Thyroid gland (tissue), 4 donors: ENCODE measurements around the gene ZFR.

Experiments used
- CTCF ChIP-seq, 6 experiments: fragments of 200-600 bp in 3 of 6; fragments of 450-650 bp in 3 of 6; sonication (generic) in 3 of 6; IDR thresholded peaks; one replicate each; pipeline ENCODE4 v1.5.1; 2016 to 2019; ENCODE audit warnings: antibody characterized with exemption in 6 of 6, mild to moderate bottlenecking in 2 of 6, inconsistent platforms in 1 of 6, moderate library complexity in 1 of 6
- POLR2A ChIP-seq, 2 donors: fragments of 450-650 bp; IDR thresholded peaks; one replicate each; pipeline ENCODE4 v1.6.1; 2017; ENCODE audit warnings: antibody characterized with exemption in 2 of 2, mild to moderate bottlenecking in 2 of 2, moderate library complexity in 1 of 2

DNA sequence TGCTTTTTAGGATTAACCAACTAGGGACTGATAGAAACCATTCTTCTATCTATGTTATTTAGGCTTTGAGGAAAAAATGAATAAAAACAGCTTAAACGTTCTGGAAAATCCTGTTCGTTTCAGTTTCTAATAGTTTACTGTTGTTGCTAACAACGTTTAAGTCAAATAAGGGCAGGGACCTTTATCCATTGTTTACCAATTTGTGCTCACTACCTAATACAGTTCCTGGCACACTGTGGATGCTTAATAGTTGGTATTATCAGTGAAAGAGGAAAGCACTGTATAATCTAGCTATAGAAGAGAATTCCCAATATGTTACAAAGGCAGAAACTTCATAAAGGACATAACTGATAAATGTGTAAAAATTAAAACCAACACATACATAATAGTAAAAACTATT is 52.5 kb downstream of the ZFR start:
- TF ChIP-seq CTCF (IDR thresholded peaks at IDR 0.05): no peak
- TF ChIP-seq POLR2A (IDR thresholded peaks at IDR 0.05): no peak
